Activated T-cell treated with anti-CD3 and anti-CD28 coated beads, Interleukin-2, amount 50 U/mL, for 4 hours (primary cell): ENCODE data around the gene IL1B. TPM values are rescaled to one million over a fixed set of nuclear protein-coding genes. Genes with fewer than 3 reads are reported as not detected.
"Not testable (repeated sequence)": the region's sequence is repeated elsewhere in the genome, so short reads cannot be mapped to it uniquely, and the experiment has no call there.

Experiments used
- ATAC-seq, 2 donors: fragments of 200-7000 bp; cut with Tn5 transposase; one replicate each; pipeline ENCODE4 v1.10.0; 2021
- DNase-seq: peaks from one replicate; pipeline ENCODE4 v3.0.0-alpha.2; 2020
- H3K27me3 Mint-ChIP-seq: one replicate; pipeline ENCODE4 v1.8.0; 2021; ENCODE audit warnings: low read depth, mixed read lengths
- H3K36me3 Mint-ChIP-seq: one replicate; pipeline ENCODE4 v1.8.0; 2022; ENCODE audit warnings: mixed read lengths; ENCODE audit not compliant: insufficient read depth
- H3K4me1 Mint-ChIP-seq: one replicate; pipeline ENCODE4 v1.8.0; 2021; ENCODE audit warnings: low read depth, mixed read lengths
- H3K4me3 Mint-ChIP-seq: one replicate; pipeline ENCODE4 v1.8.0; 2021; ENCODE audit warnings: mild to moderate bottlenecking, moderate library complexity, mixed read lengths
- H3K9me3 Mint-ChIP-seq: one replicate; pipeline ENCODE4 v1.8.0; 2021; ENCODE audit warnings: mixed read lengths
- total RNA-seq, 3 donors: library from RNA; stranded (reverse); gene quantifications; one replicate each; pipeline ENCODE4 v1.2.1, GENCODE V29; 2021

Gene IL1B
- total RNA-seq, 3 donors from 2014 or later = 0.42 to 1.6 (median 1.3) TPM

DNA sequence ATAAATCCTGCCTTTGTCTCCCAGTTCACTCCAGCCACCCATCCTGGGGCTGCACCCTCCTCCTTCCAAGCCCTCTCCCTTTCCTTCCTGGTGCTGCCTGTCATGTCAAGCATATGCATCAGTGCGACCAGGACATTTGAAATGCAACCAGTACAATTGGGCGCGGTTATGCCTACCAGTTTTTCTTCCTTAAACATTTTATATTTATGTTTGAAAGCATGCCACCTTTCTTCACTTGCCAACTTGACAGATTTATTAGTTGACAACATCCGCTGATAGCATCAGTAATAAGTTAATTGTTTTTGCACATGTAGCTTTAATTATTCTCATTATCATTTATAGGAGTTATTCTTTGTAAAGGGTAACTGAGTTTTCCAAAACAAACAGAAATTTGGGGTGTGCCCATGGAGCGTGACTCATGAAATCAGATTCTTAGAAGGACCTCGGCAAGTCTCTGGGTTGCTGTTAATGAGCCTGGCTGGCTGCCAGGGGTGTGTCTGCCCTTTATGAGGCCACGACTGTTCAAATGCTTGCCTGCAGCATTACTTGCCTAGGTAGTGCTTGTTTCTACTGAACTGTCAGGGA, 32.8 kb upstream of the IL1B start:
- ATAC-seq = no peak
- H3K4me1 Mint-ChIP-seq = no peaks in the 10 kb centered on the region
- no peaks in the 10 kb centered on the region for H3K9me3 Mint-ChIP-seq
- no peak overlapping the region for H3K4me3 Mint-ChIP-seq
- H3K36me3 Mint-ChIP-seq = no peaks in the 10 kb centered on the region
- no peak for DNase-seq
- H3K27me3 Mint-ChIP-seq = peaks cover 14% of the 10 kb centered on the region

DNA sequence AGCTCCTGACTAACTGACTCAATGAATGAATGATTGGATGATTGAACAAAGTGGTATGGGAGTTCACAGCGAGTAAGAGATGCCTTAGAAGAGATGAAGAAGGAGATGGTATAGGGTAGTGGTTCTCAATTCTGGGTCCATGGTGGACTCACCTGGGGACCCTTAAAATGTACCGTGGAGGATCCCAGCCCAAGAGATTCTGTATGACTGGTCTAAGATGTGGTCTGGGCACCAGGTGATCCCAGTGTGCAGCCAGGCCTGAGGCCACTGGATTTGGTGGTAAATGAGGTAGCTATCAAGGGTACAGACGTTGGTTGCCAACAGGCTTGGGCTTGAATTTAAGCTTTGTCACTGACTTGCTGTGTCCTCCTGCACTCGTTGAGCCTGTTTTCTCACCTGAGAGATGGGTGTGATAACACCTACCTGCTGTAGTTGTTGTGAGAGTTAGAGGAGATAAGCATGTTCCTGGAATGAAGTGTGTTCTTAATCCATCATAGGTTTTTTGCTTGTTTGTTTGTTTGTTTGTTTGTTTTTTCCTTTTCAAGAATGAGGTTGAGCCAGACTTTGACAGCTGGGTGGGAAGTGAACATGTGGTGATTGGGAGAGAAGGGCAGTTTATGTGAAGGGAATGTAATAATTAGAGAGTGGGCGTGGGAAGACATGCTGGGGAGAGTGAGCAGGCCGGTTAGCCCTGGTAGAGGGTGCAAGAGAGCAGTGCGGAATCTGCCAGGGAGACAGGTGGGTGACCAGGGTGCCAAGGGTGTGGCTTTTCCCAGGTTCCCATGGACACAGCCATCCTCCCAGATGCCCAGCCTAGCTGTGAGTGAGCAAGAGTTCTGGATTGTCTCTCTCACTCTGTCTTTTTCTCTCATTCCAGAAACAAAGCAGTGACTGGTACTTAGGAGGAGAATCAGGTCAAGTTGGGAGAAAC, 31.4 kb upstream of the IL1B start:
- no peak overlapping the region for H3K4me3 Mint-ChIP-seq
- peaks cover 14% of the 10 kb centered on the region for H3K27me3 Mint-ChIP-seq
- DNase-seq (no peak), ATAC-seq (no peak)
- no peaks in the 10 kb centered on the region for H3K36me3 Mint-ChIP-seq
- H3K4me1 Mint-ChIP-seq = no peaks in the 10 kb centered on the region
- no peaks in the 10 kb centered on the region for H3K9me3 Mint-ChIP-seq

DNA sequence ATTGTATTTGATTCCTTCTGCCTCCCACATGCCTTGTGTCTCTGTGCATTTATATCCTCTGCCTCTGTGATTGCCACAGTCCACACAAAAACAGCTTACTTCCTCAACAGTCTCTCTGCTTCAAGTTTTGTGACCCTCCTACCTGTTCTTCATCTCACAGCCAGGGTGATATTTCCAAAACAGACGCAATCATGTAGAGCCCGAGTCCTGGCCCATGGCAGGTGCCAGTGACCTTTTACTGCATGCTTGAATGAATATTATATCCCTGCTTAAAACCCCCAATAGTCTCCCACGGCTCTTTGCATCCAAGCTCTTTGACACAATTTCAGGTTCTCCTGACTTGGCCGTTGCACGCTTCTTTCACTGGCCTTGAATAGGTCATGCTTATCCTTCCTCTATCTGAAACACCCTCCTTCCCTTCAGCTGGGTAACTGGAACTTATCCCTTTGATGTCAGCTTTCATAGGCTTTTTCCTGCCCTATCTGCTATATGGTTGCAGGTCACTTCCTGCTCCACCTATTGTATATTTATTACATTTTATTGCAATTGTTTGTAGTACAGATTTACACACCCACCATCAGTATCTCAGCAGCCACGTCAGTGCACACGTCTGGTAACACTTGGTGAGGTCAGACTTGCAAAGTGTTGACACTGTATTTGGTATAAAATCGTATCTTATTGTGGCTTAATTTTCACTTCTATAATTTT, 29.7 kb upstream of the IL1B start:
- no peaks in the 10 kb centered on the region for H3K36me3 Mint-ChIP-seq
- peaks cover 14% of the 10 kb centered on the region for H3K27me3 Mint-ChIP-seq
- no peaks in the 10 kb centered on the region for H3K4me1 Mint-ChIP-seq
- H3K4me3 Mint-ChIP-seq = no peak overlapping the region
- H3K9me3 Mint-ChIP-seq = no peaks in the 10 kb centered on the region
- no peak for DNase-seq
- no peak for ATAC-seq

DNA sequence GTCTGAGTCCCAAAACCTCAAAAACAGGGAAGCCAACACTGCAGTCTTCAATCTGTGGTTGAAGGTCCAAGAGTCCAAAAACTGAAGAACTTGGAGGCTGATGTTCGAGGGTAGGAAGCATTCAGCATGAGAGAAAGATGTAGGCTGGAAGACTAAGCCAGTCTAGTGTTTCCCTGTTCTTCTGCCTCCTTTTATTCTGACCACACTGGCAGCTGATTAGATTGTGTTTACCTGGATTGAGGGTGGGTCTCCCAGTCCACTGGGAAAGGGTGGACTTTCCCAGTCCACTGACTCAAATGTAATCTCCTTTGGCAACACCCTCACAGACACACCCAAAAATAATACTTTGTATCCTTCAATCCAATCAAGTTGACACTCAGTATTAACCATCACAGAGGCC, 27.5 kb upstream of the IL1B start:
- no peak for DNase-seq
- H3K27me3 Mint-ChIP-seq = peaks cover 4% of the 10 kb centered on the region
- no peak overlapping the region for H3K4me3 Mint-ChIP-seq
- ATAC-seq = no peak
- peaks cover 6% of the 10 kb centered on the region for H3K9me3 Mint-ChIP-seq
- H3K36me3 Mint-ChIP-seq = no peaks in the 10 kb centered on the region
- H3K4me1 Mint-ChIP-seq = no peaks in the 10 kb centered on the region

DNA sequence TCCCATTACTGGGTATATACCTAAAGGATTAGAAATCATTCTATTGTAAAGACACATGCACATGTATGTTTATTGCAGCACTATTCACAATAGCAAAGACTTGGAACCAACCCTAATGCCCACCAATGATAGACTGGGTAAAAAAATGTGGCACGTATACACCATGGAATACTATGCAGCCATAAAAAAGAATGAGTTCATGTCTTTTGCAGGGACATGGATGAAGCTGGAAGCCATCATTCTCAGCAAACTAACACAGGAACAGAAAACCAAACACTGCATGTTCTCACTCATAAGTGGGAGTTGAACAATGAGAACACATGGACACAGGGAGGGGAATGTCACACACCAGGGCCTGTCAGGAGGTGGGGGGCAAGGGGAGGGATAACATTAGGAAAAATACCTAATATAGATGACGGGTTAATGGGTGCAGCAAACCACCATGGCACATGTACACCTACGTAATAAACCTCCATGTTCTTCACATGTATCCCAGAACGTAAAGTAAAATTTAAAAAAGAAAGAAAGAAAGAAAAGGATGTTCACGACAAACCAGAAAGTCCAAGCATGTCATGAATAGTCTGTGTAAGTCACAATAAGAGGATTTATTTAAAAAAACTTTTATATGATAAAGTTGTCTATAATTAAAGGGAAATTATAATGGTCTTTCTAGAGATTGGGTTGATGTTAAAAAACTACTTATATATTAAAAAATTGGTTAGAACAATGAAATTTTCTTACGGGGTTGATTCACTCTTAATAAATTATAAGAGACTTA, 23.0 kb upstream of the IL1B start:
- H3K36me3 Mint-ChIP-seq, DNase-seq, ATAC-seq, H3K4me1 Mint-ChIP-seq, H3K4me3 Mint-ChIP-seq, H3K27me3 Mint-ChIP-seq, H3K9me3 Mint-ChIP-seq: not testable (repeated sequence)

DNA sequence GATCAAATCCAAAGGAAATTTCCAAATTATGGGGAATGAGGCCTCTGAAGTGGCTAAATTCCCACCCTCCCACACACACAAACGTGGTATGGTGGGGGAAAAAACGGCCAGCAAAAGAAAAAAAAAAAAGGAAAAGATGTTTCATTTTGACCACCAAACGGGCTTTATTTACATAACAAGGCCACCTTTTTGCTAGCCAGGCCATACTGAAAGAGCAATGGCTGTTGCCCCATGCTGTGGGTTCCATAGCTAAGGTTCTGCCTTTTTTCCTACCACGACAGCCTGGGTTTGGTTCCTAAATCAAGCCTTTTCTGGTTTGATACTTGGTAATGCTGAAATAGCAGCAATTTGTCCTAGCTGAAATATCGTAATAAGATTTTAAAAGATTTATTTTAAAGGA, 14.0 kb upstream of the IL1B start:
- DNase-seq (no peak), ATAC-seq (no peak)
- Mint-ChIP-seq H3K36me3 (no peaks in the 10 kb centered on the region), H3K4me1 (no peaks in the 10 kb centered on the region), H3K27me3 (peaks cover 12% of the 10 kb centered on the region), H3K4me3 (no peak overlapping the region), H3K9me3 (no peaks in the 10 kb centered on the region)

DNA sequence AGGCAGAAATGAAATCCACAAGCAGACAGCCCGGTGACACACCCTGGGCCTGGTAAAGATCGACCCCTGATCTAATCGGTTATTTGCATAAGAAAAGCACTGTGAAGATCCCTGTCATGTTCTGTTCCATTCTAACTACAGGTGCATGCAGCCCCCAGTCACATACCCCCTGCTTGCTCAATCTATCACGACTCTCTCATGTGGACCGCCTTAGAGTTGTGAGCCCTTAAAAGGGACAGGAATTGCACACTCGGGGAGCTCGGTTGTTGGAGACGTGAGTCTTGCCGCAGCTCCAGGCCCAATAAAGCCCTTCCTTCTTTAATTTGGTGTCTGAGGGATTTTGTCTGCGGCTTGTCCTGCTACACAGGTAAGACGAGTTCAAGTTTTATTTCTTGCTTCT, 13.4 kb upstream of the IL1B start:
- H3K27me3 Mint-ChIP-seq = peaks cover 12% of the 10 kb centered on the region
- H3K4me3 Mint-ChIP-seq = no peak overlapping the region
- ATAC-seq = no peak

DNA sequence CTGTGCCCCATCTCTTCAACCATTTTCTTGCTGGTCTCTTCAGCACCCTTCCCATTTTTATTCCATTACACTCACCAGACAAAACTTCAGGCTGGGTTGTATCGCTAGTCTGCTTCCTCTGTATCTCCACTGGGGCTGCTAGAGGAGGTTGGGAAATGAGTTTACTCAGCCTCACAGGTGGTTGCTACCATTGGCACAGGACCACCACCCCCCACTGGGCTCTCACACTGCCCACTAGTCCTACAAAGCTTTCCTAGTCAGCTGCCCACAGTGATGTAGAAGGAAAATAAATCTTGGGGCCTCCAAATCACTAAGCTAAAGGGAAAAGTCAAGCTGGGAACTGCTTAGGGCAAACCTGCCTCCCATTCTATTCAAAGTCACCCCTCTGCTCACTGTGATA, 12.3 kb upstream of the IL1B start:
- DNase-seq = no peak
- Mint-ChIP-seq H3K27me3 (peaks cover 12% of the 10 kb centered on the region), H3K36me3 (no peaks in the 10 kb centered on the region), H3K9me3 (no peaks in the 10 kb centered on the region), H3K4me1 (no peaks in the 10 kb centered on the region), H3K4me3 (no peak overlapping the region)
- no peak for ATAC-seq

More for the DNA sequence above, 13.4 kb upstream of the IL1B start:
- DNase-seq = no peak
- Mint-ChIP-seq H3K36me3 (no peaks in the 10 kb centered on the region), H3K4me1 (no peaks in the 10 kb centered on the region), H3K9me3 (no peaks in the 10 kb centered on the region)

DNA sequence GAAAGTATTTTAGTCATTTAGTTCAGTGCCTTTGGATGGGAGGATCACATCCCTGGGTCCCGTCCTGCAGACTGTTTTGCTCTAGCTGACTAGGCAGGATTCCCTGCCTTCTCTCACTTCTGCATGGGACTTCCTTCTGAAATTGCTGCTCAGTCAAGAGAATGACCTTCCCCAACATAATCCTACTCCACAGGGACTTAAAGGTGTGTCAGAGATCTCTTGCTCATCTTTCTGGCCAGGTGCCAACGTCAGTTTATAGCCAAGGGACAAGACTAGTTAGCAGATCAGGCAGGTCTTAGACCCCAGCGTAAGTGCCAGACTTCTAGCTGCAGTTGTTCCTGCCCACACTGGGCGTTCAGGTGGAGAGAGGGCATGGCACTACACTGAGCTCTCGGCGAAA, 9.5 kb upstream of the IL1B start:
- no peaks in the 10 kb centered on the region for H3K4me1 Mint-ChIP-seq
- no peak for DNase-seq
- ATAC-seq = no peak
- no peaks in the 10 kb centered on the region for H3K9me3 Mint-ChIP-seq
- H3K27me3 Mint-ChIP-seq = peaks cover 9% of the 10 kb centered on the region
- H3K36me3 Mint-ChIP-seq = no peaks in the 10 kb centered on the region
- no peak overlapping the region for H3K4me3 Mint-ChIP-seq

DNA sequence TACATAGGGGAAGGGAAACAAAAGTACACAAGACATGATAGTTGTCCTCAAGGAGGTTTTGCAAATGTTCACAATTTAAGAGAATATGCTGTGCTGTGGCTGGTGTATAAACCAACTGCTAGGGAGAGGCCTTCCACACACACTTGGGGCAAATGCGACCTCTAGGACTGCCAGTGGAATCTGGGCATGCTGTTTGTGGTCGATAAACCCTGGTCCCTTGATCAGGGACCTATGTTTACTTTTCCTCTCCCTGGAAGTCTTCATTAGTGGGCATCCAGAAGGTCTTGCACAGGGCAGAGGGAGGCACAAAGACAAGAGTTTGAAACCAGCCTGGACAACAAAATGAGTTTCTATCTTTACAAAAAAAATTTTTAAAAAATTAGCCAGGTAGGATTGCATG, 7.3 kb upstream of the IL1B start:
- Mint-ChIP-seq H3K27me3 (peaks cover 4% of the 10 kb centered on the region), H3K4me1 (no peaks in the 10 kb centered on the region), H3K4me3 (no peak overlapping the region), H3K9me3 (no peaks in the 10 kb centered on the region), H3K36me3 (no peaks in the 10 kb centered on the region)
- DNase-seq (no peak), ATAC-seq (no peak)

DNA sequence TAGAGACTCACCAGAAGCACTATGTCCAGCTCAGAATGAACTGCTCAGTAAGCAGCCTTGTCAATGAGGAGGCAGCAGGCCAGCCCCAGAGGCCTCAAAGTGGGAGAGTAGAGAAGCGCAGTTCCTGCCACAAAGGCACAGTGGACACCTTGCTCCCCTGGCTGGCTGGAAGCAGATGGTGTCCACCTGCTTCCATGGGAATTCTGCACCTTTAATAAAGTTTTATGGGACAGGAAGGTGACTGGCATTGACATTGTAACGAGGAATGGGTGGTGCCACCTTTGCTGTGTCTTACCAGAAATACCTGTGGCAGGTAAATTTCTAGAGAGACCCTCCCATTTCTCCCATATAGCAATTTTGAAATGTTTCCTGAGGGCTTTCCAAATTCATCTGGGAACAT, 6.7 kb upstream of the IL1B start:
- ATAC-seq (no peak), DNase-seq (no peak)
- no peaks in the 10 kb centered on the region for H3K4me1 Mint-ChIP-seq
- no peaks in the 10 kb centered on the region for H3K9me3 Mint-ChIP-seq
- H3K4me3 Mint-ChIP-seq = no peak overlapping the region
- H3K27me3 Mint-ChIP-seq = peaks cover 4% of the 10 kb centered on the region
- H3K36me3 Mint-ChIP-seq = no peaks in the 10 kb centered on the region

DNA sequence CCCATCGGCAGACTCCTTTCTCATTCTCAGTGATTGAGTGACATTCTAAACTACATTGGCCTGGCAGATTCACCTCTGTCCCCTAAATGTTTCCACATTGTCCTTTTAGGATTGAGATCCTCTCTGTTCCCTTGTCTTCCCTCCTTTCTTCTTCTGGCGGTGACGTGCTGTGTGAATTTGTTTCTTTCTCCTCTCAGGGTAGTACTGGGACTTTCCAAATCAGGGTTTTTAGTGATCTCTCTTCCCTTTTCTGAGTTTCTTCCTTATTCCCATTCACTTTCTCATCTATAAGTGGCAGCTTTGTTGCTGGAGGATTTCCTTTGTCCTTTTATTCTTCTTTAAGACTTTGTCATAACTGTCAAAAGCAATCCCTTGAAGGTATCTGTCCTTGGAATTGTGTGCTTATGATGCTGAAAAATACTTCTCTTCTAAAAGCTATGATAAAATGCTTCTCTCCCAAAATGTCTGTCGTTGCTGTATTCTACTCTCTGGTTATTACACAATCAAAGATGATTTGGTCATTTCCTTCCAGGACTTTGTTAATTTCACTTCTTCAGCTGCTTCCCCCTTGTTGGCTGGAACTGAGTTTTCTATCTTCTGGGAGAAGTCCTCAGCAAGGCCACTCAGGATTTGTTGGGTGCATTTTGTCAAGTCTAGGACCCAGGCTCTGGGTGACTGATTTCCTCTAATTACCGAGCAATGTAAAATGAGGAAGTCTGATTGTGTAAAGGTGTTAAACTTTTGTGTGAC, 4.9 kb upstream of the IL1B start:
- H3K27me3 Mint-ChIP-seq = peaks cover 4% of the 10 kb centered on the region
- no peak for DNase-seq
- H3K9me3 Mint-ChIP-seq = no peaks in the 10 kb centered on the region
- H3K4me3 Mint-ChIP-seq = no peak overlapping the region
- no peaks in the 10 kb centered on the region for H3K36me3 Mint-ChIP-seq
- no peaks in the 10 kb centered on the region for H3K4me1 Mint-ChIP-seq
- ATAC-seq = no peak

DNA sequence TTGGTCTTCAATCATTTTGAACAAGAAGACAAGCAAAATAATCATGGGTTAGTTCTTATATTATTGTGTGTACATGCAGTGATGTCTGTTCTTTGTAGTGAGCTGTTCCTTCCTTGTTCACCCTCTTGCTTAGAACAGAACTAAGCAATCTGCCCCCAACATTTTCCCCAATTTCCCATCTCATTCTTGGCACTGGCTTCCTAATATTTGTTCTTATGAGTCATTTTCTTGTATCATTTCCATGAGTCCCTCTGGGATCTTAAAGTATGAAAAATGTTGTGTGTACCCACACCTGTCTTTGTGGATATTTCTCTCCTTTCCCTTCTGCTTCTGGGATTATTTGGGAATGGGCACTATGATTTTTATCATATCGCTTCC, 3.5 kb upstream of the IL1B start:
- no peaks in the 10 kb centered on the region for H3K36me3 Mint-ChIP-seq
- no peaks in the 10 kb centered on the region for H3K9me3 Mint-ChIP-seq
- no peak for ATAC-seq
- no peak for DNase-seq
- H3K4me3 Mint-ChIP-seq = no peak overlapping the region
- H3K4me1 Mint-ChIP-seq = peaks cover 2% of the 10 kb centered on the region
- peaks cover 4% of the 10 kb centered on the region for H3K27me3 Mint-ChIP-seq
